GM12872 (cell line): ENCODE data around the gene FOXR1.

Source experiments
- CTCF ChIP-seq: IDR thresholded peaks from 3 replicates; pipeline ENCODE4 v1.5.1; 2011; ENCODE audit warnings: low read depth, mild to moderate bottlenecking, low read length, moderate library complexity; ENCODE audit not compliant: insufficient read depth

FOXR1 gene

GRCh38 chr11:119028346-119029068 lies 56.9 kb downstream of the FOXR1 start:
- TF ChIP-seq CTCF = no peak

GRCh38 chr11:119029069-119029339 lies 57.4 kb downstream of the FOXR1 start:
- no peak for TF ChIP-seq CTCF

GRCh38 chr11:119029340-119030028 lies 57.9 kb downstream of the FOXR1 start:
- no peak for TF ChIP-seq CTCF

GRCh38 chr11:119030029-119030328 lies 58.4 kb downstream of the FOXR1 start:
- TF ChIP-seq CTCF = no peak

- no peak; the same call in 2 of the 3 replicates for TF ChIP-seq CTCF
Observed at GRCh38 chr11:119030329-119031047, 58.9 kb downstream of the FOXR1 start, which contains the start of gene SLC37A4. SLC37A4 (minus strand) TSS chr11:119030877.
